K562 (cell line): ENCODE measurements around the gene PSMD13. TPM values are rescaled to one million over a fixed set of nuclear protein-coding genes. Genes with fewer than 3 reads are reported as not detected.

ENCODE experiments used
- BCOR ChIP-seq: fragments of 450-650 bp; IDR thresholded peaks from 2 replicates; pipeline ENCODE4 v1.6.1; 2016
- ZBTB2 ChIP-seq: fragments of 450-650 bp; IDR thresholded peaks from 2 replicates; pipeline ENCODE4 v1.6.1; 2016; ENCODE audit warnings: antibody characterized with exemption
- ZNF584 ChIP-seq: fragments of 200-800 bp; sonication (Bioruptor generic); IDR thresholded peaks from 2 replicates; pipeline ENCODE4 v1.6.1; 2016; ENCODE audit warnings: low read depth, mild to moderate bottlenecking, missing genetic modification characterization, missing compliant biosample characterization
- polyA plus RNA-seq, 8 experiments: library from polyadenylated mRNA; depleted of rRNA in 4 of 8; stranded (reverse) in 5 of 8; unstranded in 3 of 8; fragments of >200 nt; fragmentation: Nextera tagmentation in 2 of 8; fragmentation: Illumina TruSeq in 1 of 8; extraction: Ambion mirVana in 2 of 8; extraction: Trizol in 1 of 8; gene quantifications; 2 replicates each; pipeline versions ENCODE4 v1.2.1 to v1.2.3, GENCODE V29; 2011 to 2014; ENCODE audit warnings: inconsistent platforms in 1 of 8, missing spikeins in 1 of 8
- total RNA-seq, 7 experiments: library from RNA; depleted of rRNA in 6 of 7; stranded (reverse); fragments of >200 nt in 6 of 7; fragmentation: Illumina TruSeq in 2 of 7; extraction: Trizol in 2 of 7; gene quantifications; 2 replicates each; pipeline versions ENCODE4 v1.2.1 to v1.2.3, GENCODE V29; 2011 to 2021; ENCODE audit warnings: low replicate concordance in 1 of 7
- TF ChIP-seq, protein P1 (sequence below): fragments of 450-650 bp; IDR thresholded peaks from 2 replicates; pipeline ENCODE4 v1.6.1; 2016; ENCODE audit warnings: mild to moderate bottlenecking, moderate library complexity

The PSMD13 gene
- total and polyA plus RNA-seq, 9 of the 15 experiments (the other 6 are each of a cell fraction or from before 2014, with no cell fraction given): 185 to 383 (median 267) TPM

GRCh38 chr11:203056-203944 lies 33.5 kb upstream of the PSMD13 start (continued):
- TF ChIP-seq, protein P1, sequence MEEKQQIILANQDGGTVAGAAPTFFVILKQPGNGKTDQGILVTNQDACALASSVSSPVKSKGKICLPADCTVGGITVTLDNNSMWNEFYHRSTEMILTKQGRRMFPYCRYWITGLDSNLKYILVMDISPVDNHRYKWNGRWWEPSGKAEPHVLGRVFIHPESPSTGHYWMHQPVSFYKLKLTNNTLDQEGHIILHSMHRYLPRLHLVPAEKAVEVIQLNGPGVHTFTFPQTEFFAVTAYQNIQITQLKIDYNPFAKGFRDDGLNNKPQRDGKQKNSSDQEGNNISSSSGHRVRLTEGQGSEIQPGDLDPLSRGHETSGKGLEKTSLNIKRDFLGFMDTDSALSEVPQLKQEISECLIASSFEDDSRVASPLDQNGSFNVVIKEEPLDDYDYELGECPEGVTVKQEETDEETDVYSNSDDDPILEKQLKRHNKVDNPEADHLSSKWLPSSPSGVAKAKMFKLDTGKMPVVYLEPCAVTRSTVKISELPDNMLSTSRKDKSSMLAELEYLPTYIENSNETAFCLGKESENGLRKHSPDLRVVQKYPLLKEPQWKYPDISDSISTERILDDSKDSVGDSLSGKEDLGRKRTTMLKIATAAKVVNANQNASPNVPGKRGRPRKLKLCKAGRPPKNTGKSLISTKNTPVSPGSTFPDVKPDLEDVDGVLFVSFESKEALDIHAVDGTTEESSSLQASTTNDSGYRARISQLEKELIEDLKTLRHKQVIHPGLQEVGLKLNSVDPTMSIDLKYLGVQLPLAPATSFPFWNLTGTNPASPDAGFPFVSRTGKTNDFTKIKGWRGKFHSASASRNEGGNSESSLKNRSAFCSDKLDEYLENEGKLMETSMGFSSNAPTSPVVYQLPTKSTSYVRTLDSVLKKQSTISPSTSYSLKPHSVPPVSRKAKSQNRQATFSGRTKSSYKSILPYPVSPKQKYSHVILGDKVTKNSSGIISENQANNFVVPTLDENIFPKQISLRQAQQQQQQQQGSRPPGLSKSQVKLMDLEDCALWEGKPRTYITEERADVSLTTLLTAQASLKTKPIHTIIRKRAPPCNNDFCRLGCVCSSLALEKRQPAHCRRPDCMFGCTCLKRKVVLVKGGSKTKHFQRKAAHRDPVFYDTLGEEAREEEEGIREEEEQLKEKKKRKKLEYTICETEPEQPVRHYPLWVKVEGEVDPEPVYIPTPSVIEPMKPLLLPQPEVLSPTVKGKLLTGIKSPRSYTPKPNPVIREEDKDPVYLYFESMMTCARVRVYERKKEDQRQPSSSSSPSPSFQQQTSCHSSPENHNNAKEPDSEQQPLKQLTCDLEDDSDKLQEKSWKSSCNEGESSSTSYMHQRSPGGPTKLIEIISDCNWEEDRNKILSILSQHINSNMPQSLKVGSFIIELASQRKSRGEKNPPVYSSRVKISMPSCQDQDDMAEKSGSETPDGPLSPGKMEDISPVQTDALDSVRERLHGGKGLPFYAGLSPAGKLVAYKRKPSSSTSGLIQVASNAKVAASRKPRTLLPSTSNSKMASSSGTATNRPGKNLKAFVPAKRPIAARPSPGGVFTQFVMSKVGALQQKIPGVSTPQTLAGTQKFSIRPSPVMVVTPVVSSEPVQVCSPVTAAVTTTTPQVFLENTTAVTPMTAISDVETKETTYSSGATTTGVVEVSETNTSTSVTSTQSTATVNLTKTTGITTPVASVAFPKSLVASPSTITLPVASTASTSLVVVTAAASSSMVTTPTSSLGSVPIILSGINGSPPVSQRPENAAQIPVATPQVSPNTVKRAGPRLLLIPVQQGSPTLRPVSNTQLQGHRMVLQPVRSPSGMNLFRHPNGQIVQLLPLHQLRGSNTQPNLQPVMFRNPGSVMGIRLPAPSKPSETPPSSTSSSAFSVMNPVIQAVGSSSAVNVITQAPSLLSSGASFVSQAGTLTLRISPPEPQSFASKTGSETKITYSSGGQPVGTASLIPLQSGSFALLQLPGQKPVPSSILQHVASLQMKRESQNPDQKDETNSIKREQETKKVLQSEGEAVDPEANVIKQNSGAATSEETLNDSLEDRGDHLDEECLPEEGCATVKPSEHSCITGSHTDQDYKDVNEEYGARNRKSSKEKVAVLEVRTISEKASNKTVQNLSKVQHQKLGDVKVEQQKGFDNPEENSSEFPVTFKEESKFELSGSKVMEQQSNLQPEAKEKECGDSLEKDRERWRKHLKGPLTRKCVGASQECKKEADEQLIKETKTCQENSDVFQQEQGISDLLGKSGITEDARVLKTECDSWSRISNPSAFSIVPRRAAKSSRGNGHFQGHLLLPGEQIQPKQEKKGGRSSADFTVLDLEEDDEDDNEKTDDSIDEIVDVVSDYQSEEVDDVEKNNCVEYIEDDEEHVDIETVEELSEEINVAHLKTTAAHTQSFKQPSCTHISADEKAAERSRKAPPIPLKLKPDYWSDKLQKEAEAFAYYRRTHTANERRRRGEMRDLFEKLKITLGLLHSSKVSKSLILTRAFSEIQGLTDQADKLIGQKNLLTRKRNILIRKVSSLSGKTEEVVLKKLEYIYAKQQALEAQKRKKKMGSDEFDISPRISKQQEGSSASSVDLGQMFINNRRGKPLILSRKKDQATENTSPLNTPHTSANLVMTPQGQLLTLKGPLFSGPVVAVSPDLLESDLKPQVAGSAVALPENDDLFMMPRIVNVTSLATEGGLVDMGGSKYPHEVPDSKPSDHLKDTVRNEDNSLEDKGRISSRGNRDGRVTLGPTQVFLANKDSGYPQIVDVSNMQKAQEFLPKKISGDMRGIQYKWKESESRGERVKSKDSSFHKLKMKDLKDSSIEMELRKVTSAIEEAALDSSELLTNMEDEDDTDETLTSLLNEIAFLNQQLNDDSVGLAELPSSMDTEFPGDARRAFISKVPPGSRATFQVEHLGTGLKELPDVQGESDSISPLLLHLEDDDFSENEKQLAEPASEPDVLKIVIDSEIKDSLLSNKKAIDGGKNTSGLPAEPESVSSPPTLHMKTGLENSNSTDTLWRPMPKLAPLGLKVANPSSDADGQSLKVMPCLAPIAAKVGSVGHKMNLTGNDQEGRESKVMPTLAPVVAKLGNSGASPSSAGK: no peak
- TF ChIP-seq BCOR (no peak), ZBTB2 (no peak), ZNF584 (CRISPR knock-in tag) (no peak)
